HG03432 (cell line): ENCODE measurements around the gene SNN.

Source experiments
- ATAC-seq: cut with Tn5 transposase; IDR thresholded peaks from one replicate; pipeline ENCODE4 v1.9.1; 2021; ENCODE audit warnings: mild to moderate bottlenecking, moderate library complexity; ENCODE audit not compliant: unreplicated experiment

The SNN gene

DNA sequence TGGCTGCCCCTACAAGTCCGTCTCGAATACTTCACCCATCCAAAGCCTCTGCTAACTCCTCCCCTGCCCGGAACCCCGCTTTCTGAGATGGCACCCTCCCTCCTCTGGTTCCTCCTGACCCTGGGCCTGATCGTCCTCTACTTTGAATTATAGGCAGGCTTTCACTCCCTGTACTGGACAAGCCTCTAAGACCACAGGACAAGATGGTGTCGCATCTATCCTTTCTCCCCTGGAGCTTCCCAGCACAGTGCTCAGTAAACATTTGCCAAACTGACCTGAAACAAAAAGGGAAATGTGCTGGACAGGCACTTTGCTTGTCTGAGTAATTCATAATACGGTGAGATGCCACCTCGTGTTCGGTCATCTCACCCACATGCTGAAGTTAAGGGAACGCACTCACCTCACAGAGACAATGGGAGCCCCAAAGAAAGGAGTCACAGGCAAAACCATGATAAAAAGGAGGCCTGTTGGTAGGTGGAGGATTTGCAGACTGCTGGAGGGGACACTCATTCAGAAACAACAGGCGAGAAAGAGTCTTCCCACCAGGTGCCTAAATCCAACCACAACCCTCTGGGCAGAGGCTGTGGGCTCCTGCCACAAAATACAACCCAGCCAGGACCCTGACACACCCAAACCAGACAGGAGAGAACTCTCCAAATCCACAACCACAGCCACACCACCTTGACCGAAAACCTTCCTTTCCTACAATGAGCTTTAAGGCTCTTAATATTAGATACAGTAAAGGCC is 28.2 kb downstream of the SNN start:
- ATAC-seq, result no peak

GRCh38 chr16:11697319-11697718 is 29.1 kb downstream of the SNN start:
- no peak for ATAC-seq

GRCh38 chr16:11698271-11698689 is 30.0 kb downstream of the SNN start:
- no peak for ATAC-seq

- ATAC-seq, result no peak
These were observed 31.1 kb downstream of the SNN start for GRCh38 chr16:11699234-11699894.

GRCh38 chr16:11700264-11701029 is 32.2 kb downstream of the SNN start:
- ATAC-seq, result no peak

GRCh38 chr16:11705311-11706025 is 37.2 kb downstream of the SNN start:
- ATAC-seq, result no peak

DNA sequence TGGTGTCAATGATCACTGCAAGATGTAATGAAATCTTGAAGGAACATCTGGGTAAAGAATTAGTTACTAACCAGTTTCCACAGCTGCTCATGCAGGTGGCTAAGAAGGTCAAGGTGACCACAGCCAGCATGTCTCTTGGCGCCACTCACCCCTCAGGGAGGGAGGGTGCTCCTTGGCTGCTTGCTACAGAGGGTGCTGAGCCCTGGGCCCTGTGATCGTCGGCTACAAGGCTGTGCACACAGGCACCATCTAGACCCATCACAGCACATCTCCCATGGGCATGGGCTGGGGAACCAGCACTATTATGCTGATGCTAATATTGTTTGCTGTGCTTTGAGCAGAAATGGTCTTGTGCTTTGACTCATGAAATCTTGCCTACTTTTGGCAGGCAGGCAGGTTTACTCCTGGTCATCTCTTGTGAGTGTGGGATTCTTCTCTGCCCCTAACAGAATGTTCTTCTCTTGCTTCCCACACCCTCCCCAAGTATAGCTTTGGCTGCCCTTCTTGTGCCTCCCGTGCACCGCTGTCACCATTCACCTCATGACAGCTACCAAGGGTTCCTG is 38.0 kb downstream of the SNN start:
- ATAC-seq, result no peak

GRCh38 chr16:11707679-11708197 is 39.5 kb downstream of the SNN start:
- no peak for ATAC-seq

DNA sequence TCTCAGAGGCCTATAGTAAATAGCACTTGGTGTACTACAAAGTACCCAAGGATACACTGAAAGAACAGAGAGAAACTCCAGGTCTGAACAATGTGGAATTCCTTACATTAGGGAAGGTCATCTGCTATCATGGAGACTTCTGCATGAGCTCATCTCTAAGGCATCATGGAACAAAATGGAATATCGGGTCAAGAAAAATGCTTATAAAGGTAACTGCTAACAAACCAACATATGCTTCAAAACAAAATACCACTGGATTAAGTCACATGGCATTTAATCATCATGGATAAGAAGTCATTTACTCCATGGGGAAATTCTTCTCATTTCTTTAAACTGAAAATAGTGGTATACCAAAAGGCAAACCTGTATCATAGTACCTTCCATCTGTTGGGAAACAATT is 40.2 kb downstream of the SNN start:
- no peak for ATAC-seq

DNA sequence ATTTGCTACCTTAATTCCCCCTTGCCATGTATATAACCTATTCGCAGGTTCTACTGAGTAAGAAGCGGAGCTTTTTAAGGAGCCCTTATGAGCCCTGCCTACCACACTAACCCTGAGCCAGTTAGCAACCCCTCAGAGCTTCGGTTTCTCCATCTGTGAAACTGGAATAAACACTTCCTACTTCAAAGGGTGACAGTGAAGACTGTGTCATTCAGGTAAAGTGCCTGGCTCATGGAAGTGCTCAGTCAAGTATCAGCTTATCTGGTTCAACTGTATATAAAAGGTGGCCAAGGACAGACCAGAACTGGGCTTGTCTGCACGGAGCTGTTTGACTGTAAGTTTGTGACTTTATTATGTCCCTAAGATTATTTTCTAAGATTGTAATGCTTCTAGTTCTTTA is 43.4 kb downstream of the SNN start:
- ATAC-seq, result no peak

DNA sequence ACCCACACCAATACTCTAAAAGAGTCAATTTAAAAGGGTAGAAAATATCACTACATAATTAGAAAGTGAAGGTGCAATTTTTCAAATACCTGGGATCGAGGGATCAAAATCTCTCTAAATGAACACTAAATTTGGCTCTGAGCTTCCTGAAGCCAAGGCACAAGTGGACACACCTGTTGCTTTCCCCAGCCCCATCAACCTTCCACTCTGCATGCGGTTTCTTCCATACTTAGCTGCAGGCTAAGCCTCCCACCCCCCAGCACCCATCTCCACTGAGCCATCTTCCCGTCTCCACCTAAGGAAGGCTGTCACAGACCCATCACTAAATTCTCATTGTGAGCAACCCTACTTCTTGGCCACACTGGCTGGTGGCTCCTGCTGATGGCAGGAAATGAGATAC is 43.9 kb downstream of the SNN start:
- no peak for ATAC-seq

- ATAC-seq, result no peak
These were observed 47.1 kb downstream of the SNN start for GRCh38 chr16:11715246-11715947.

DNA sequence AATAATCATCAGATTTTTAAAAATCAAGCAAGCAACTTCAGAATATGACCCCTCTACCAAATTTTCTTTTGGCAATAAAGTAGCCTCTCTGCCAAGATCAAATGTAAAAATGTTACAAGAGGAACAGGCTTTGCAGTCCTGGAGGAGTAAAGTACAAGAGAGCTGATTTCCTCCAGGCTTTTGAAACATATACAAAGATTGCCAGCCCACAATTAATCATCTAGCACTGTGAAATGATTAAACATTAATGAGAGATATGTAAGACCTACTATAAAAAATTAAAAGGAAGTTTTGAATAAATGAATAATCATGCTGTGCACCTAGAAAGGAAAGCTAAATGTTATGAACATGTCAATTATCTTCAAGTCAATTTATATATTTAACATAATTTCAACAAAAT is 48.1 kb downstream of the SNN start:
- ATAC-seq, result no peak

DNA sequence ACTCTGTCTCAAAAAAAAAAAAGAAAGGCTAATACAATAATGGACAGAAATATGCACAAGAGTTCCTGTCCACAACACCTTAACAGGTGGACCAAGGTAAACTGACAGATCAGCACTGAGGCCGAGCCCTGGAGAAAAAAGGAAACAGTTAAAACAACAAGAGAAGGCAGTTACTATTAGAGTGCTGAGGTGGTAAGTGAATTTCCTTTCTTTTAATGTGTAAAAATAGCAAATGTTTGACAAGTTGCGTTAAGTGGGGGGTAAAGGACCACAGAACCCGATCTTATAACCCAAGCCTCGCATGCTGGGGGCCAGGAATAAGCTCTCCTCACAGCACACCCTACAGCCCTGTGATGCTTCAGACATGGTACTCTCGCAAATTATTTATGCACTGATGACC is 49.6 kb downstream of the SNN start:
- no peak for ATAC-seq

- ATAC-seq, result no peak
These were observed 50.9 kb downstream of the SNN start for GRCh38 chr16:11719171-11719570.

DNA sequence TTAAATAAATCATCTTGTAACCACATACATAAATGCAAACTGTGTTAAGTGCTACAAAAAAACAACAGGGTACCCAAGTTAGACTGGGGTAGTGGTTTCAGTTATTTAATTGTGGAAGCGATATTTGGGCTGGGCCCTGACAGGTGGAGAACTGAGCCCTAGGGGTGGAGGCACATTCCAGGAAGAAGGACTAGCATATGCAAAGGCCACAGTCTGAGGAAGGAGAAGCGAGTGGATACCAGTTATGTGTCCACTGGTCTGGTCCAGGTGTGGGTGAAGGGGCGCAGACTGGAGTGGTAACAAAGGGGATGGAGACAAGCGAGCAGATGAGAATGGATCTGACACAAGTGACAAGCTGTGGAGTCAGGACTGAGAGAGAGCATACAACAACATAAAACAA is 51.5 kb downstream of the SNN start:
- no peak for ATAC-seq

DNA sequence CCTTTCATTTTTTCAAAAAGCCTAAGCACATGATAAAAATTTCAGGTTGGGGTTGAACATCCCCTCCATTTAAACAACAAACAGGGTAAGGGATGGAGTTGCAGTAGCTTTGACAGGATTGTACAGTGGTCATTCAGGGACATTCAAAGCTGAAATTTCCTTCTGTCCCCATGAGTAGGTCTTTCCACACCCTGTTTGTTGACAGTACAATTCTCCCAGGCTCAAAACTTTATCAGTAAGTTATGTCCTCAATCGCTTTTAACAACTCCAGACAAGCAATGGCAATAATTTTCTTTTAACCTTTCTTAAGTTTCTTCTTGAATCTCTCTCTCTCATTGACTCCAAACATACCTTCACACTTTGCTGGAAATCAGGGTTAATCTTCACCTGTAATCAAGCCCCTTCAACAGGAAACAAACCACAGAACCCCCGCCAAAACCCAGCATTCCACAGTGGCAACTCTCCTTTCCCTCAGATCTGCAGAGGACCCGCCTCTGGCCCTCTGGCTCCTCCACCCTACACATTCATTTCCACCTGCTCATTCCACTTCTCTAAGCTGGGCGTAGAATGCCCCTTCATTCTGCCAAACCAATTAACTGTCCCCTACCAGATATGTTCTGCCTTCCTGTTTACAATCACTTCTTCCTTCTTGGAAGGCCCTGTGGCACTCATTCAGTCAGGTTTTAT is 53.7 kb downstream of the SNN start:
- no peak for ATAC-seq

DNA sequence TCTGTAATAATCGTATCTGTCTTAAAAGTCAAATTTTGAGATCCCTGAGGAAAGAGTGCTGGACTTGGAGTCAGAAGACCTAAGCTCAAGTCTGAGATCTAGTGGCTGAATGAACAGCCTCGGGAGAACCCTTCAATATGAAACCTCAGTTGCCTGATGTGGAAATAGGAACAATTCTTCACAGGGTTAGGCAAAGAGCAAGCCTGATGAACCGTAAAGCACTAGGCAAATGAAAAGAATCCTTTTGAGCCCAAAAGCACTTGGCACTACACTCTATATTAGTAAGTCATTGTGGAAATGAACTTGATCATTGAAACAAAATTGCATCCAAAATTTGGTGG is 54.2 kb downstream of the SNN start:
- ATAC-seq, result no peak

DNA sequence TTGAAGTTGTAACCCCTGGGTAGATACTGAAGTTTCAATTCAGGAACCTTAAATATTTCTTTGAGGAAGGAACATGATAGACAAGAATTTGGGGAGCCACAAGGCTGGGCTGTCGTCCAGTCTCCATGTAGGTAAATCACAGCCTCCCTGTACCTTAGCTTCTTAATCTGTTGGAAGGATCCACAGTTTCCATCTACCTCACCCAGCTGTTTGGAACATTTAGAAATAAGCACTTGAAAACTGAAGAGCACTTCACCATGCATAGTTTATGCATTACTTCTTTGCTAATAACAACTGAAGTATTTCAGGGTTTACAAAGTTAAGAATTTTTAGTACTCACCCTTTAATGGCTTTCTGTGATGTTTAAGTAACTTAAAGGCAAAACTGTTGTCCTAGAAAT is 57.2 kb downstream of the SNN start:
- ATAC-seq, result no peak

DNA sequence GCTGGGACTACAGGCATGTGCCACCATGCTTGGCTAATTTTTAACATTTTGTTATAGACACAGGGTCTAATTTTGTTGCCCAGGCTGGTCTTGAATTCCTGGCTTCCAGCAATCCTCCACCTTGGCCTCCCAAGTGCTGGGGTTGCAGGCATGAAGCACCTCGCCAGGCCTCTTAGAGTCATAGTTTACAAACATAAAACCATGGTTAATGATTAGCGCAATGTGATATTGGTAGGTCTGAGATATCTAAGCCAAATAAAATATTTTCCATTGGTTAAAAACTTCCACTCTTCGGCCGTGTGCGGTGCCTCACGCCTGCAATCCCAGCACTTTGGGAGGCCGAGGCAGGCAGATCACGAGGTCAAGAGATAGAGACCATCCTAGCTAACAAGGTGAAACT is 57.8 kb downstream of the SNN start:
- no peak for ATAC-seq
